ENCODE results near the gene CXCR5. TPM values are rescaled to one million over a fixed set of nuclear protein-coding genes. Genes with fewer than 3 reads are reported as not detected.

The CXCR5 gene
- total RNA-seq, 1 experiment from 2014 or later: not detected

DNA sequence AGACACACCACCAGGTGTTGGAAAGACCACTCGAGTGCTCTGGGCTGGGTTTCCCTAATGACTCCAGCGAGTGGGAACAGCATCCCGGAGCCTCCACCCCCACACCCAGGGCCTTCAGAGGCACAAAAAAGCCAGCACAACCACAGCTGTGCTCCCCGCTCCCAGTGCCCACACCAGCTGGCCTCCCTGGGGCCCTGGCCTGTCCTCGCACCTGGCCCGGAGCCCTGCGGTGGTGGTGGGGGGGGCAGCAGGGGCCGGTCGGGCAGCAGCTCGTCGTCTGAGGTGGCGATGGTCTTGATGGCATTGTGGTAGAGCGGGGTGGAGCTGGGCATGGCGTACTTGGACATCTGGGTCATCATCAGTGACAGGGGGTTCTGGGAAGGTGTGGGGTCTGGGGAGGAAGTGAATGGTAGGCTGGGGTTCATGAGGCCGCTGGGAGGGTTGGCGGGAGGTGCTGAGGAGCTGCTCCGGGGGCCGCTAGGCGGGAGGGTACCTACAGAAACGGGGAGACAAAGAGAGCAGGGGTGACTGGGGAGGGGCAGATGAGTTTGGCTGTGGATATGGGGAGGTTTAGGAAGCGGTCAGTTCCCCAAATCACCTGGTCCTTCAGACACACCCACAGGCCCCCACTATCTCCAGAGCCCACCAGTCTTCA lies 16.1 kb downstream of the CXCR5 start:
- H3K27me3 ChIP-seq (ENCODE audit: low read length): no peaks in the 10 kb centered on the region
- no peak overlapping the region for H2AFZ ChIP-seq (ENCODE audit: low read length)
- H3K9me2 ChIP-seq (replicated peaks; ENCODE audit: low read length): no peaks in the 10 kb centered on the region
- peaks cover 10% of the 10 kb centered on the region; the same call in 1 of the 2 replicates for H4K20me1 ChIP-seq (ENCODE audit: low read length)
- no peak overlapping the region for H3K4me2 ChIP-seq (ENCODE audit: low read length)
- H3K79me2 ChIP-seq (ENCODE audit: low read length): peaks cover 12% of the 10 kb centered on the region
- no peak for DNase-seq
- no peaks in the 10 kb centered on the region for H3K4me1 ChIP-seq (ENCODE audit: insufficient read depth, low read length)
- H3K9ac ChIP-seq (ENCODE audit: low read length): no peak overlapping the region
- H3K9me3 ChIP-seq (ENCODE audit: low read length): no peaks in the 10 kb centered on the region
- H3K4me3 ChIP-seq (ENCODE audit: low read length): no peak overlapping the region
- no TSS peak for BruUV-seq (replicated peaks)
- peaks cover 54% of the 10 kb centered on the region for H3K36me3 ChIP-seq (ENCODE audit: low read depth, low read length)
- CTCF ChIA-PET: interaction anchor here (0.5 kb wide), 1 partner anchor 109 kb away, joined by 3 read pairs; the partner anchor contains the start of gene DDX6
- POLR2A ChIA-PET (ENCODE audit: unreplicated experiment): no interaction called here
- no peak overlapping the region for H3K27ac ChIP-seq (ENCODE audit: low read length)
- intact Hi-C loops (cut with micrococcal nuclease): no loop called here
- TF ChIP-seq EZH2 (IDR thresholded peaks at IDR 0.05; ENCODE audit: low read length, unreplicated experiment) (no peak), EZH2phosphoT487 (IDR thresholded peaks at IDR 0.05; ENCODE audit: borderline replicate concordance, low read length) (no peak)
- TF ChIP-seq, protein P1, sequence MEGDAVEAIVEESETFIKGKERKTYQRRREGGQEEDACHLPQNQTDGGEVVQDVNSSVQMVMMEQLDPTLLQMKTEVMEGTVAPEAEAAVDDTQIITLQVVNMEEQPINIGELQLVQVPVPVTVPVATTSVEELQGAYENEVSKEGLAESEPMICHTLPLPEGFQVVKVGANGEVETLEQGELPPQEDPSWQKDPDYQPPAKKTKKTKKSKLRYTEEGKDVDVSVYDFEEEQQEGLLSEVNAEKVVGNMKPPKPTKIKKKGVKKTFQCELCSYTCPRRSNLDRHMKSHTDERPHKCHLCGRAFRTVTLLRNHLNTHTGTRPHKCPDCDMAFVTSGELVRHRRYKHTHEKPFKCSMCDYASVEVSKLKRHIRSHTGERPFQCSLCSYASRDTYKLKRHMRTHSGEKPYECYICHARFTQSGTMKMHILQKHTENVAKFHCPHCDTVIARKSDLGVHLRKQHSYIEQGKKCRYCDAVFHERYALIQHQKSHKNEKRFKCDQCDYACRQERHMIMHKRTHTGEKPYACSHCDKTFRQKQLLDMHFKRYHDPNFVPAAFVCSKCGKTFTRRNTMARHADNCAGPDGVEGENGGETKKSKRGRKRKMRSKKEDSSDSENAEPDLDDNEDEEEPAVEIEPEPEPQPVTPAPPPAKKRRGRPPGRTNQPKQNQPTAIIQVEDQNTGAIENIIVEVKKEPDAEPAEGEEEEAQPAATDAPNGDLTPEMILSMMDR (conservative IDR thresholded peaks at IDR 0.05; ENCODE audit: low read depth, low read length): no peak
- H3F3A ChIP-seq (ENCODE audit: low read length, unreplicated experiment): no peaks in the 10 kb centered on the region
- ATAC-seq: no peak

DNA sequence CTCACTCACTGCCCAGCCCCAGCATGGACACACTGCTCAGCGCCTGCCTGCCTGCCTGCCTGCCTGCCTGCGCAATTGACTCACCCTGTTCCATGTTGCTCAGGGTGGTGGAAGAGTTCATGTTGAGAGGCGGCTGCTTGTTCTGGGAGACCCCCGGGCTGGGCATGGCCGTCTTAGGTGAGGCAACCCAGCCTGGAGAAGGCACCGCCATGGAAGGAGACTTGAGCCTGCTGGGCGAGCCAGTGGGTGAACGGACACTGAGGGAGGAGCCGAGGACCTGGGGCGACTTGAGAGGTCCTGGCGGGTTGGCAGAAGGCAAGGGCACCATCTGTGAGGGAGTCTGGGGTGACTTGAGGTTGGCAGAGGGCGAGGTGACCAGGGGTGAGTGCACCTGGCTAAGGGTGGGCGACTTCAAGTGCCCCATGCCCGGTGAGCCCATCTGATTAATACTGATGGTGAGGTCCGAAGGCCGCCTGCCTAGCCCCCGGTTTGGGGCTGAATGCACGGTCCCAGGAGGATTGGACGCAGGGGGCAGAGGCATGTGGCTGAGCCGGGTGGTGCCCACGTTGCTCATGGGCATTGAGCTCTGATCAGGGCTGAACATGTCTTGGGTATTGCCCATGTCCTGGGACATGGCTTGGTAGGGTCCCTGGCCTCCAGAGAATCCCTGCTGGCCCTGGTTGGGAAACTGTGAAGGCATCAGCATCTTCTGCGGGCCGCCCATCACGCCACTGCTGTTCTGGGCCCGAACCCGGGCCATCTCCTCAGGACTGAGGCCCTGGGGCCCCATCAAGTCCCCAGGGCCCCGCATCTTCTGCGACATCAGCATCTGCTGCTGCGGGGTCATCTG lies 17.1 kb downstream of the CXCR5 start:
- ATAC-seq (no peak), DNase-seq (no peak)
- TF ChIP-seq EZH2 (IDR thresholded peaks at IDR 0.05; ENCODE audit: low read length, unreplicated experiment) (no peak), EZH2phosphoT487 (IDR thresholded peaks at IDR 0.05; ENCODE audit: borderline replicate concordance, low read length) (no peak)
- TF ChIP-seq, protein P1 (conservative IDR thresholded peaks at IDR 0.05; ENCODE audit: low read depth, low read length): no peak
- H3K79me2 ChIP-seq (ENCODE audit: low read length): peaks cover 16% of the 10 kb centered on the region
- intact Hi-C loops (cut with micrococcal nuclease): no loop called here
- H3K4me2 ChIP-seq (ENCODE audit: low read length): no peak overlapping the region
- no peaks in the 10 kb centered on the region for H3F3A ChIP-seq (ENCODE audit: low read length, unreplicated experiment)
- peaks cover 57% of the 10 kb centered on the region for H3K36me3 ChIP-seq (ENCODE audit: low read depth, low read length)
- CTCF ChIA-PET: no interaction called here
- H3K4me3 ChIP-seq (ENCODE audit: low read length): no peak overlapping the region
- peaks cover 10% of the 10 kb centered on the region; the same call in 1 of the 2 replicates for H4K20me1 ChIP-seq (ENCODE audit: low read length)
- no peaks in the 10 kb centered on the region for H3K4me1 ChIP-seq (ENCODE audit: insufficient read depth, low read length)
- no peaks in the 10 kb centered on the region for H3K9me3 ChIP-seq (ENCODE audit: low read length)
- POLR2A ChIA-PET (ENCODE audit: unreplicated experiment): no interaction called here
- no peak overlapping the region for H2AFZ ChIP-seq (ENCODE audit: low read length)
- no peaks in the 10 kb centered on the region for H3K27me3 ChIP-seq (ENCODE audit: low read length)
- no peak overlapping the region for H3K9ac ChIP-seq (ENCODE audit: low read length)
- no peak overlapping the region for H3K27ac ChIP-seq (ENCODE audit: low read length)
- BruUV-seq (replicated peaks): no TSS peak
- no peaks in the 10 kb centered on the region for H3K9me2 ChIP-seq (replicated peaks; ENCODE audit: low read length)
